Globus pallidus (tissue), 1 donor: Measurements from ENCODE around the gene LYSMD3.
"Not testable (repeated sequence)": the region's sequence is repeated elsewhere in the genome, so short reads cannot be mapped to it uniquely, and the experiment has no call there.

Experiments
- DNase-seq: peaks from one replicate; pipeline ENCODE4 v3.0.0-alpha.2; 2015; ENCODE audit warnings: low spot score

The LYSMD3 gene

GRCh38 chr5:90529194-90529938 lies at the start of gene LYSMD3:
Gene LYSMD3 (minus strand): TSS chr5:90529584. CDS start chr5:90525289, 4,295 bp downstream.
- DNase-seq, result peak; percentile 95

DNA sequence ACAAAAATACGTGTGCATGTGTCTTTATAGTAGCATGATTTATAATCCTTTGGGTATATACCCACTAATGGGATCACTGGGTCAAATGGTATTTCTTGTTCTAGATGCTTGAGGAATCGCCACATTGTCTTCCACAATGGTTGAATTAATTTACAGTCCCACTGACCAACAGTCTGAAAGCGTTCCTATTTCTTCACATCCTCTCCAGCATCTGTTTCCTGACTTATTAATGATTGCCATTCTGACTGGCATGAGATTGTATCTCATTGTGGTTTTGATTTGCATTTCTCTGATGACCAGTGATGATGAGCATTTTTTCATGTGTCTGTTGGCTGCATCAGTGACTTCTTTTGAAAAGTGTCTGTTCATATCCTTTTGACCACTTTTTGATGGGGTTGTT lies 47.2 kb upstream of the LYSMD3 start:
- not testable (repeated sequence) for DNase-seq

GRCh38 chr5:90575712-90576111 lies 46.3 kb upstream of the LYSMD3 start:
- DNase-seq, result no peak

DNA sequence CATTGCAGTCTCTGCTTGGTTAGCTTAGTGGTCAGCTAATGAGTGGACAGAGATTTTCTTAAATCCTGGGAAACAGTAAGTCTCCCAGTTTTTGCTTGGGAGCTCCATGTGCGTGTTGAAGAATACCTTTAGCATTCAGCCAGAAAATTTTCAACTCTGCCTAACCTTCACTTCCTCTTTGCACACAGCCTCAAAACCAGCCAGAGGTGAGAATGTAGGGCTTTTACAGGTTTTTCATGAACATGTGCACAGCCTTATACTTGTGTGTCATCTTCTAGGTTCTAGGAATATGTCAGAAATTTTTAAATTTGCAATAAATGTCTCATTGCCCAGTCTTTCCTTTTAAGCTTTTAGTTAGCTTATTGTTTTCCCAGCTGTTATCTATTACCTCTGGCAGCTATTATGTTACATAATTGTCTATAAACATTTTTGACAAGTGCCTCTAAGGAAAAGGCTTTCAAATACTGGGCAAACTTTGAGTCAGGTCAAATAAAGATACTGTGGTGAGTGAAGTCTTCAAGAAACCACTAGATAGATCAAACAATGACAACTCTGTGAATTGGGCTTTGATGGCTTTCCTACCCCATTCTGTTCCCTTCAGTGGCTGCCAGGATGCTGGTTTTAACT lies 41.9 kb upstream of the LYSMD3 start:
- no peak for DNase-seq

DNA sequence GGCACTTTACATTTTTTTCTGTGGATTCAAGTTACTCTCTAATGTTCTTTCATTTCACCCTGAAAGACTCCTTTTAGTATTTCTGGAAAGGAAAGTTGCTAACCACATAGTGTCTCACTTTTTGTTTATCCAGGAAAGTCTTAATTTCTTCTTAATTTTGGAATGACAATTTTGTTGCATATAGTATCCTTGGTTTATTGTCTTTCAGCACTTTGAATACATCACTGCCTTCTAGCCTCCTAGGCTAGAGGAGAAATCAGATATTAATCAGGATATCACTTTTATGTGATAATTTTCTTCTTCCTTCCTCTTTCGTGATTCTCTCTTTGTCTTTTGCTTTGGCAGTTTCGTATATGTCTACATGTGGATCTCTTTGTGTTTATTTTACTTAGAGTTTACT lies 40.6 kb upstream of the LYSMD3 start:
- DNase-seq, result no peak

DNA sequence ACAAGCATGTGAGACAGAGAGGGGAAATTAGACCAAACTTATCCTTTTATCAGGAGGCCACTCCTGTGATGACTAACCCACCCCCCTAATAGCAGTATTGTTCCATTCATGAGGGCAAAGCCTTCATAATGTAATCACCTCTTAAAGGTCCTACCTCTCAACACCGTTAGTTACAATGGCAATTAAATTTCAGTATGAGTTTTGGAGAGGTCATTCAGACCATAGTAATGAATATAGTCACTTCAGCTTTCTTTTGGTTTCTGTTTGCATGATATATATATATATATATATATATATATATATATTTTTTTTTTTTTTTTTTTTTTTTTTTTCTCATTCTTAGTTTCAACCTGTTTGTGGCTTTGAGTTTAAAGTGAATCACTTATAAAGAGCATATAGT lies 39.7 kb upstream of the LYSMD3 start:
- no peak for DNase-seq

DNA sequence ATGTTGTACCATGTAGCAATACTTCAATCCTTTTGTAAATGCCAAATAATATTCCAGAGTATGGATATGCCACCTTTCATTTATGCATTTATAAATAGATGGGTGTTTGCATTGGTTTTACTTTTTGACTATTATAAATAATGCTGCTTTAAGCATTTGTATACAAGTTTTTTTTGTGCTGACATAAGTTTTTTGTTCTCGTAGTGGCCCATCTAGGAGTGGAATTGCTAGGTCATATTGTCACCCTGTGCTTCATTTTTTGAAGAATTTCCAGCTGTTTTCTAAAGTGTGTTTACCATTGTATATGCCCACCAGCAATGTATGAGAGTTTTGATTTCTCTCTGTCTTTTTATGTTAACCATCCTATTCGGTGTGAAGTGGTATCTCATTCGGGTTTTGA lies 36.1 kb upstream of the LYSMD3 start:
- no peak for DNase-seq

- no peak for DNase-seq
These were observed 33.7 kb upstream of the LYSMD3 start for GRCh38 chr5:90563108-90563507.

- DNase-seq, result no peak
These were observed 33.0 kb upstream of the LYSMD3 start for GRCh38 chr5:90562341-90562740.

GRCh38 chr5:90561766-90562165 lies 32.4 kb upstream of the LYSMD3 start:
- no peak for DNase-seq

DNA sequence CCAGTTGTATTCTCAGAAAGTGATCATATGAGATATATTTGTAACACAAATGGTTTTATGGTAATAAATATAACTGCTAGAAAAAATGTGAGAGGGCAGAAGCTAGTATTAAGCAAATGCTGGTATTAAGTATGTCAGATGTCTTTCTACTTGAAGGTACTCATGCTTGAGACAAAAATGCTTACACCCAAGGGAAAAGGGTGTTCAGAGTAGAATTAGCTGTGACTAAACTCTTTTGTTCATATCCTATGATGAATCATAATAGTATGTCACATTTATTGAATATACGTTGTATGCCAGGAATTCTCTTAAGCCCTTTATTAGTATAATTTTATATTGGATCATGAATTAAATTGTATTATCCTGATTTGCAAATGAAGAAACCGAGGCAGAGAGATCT lies 31.4 kb upstream of the LYSMD3 start:
- DNase-seq, result no peak

- DNase-seq, result peak; percentile 55
These were observed 29.2 kb upstream of the LYSMD3 start, which contains the start of gene ADGRV1 for GRCh38 chr5:90558344-90559192. Gene ADGRV1 (plus strand): TSS chr5:90558797. CDS start chr5:90558896, 99 bp downstream.

DNA sequence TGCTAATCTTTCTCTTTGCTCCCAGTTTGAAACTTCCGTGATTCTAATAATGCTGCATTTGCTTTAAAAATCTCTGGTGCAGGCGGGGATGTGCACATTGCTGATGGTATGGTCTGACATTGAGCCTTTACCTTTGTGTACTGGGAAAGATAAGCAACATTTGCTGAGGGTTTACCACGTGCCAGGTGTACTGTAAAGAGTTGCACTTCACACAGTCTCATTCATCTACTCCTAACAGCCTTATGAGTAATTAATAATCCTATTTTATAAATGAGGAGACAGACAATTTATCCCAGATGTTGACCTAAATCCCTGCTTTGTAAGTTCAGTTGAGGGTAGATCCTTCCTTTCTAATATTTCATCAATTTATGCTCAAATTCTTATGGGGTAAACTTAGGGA lies 28.5 kb upstream of the LYSMD3 start:
- DNase-seq, result no peak

DNA sequence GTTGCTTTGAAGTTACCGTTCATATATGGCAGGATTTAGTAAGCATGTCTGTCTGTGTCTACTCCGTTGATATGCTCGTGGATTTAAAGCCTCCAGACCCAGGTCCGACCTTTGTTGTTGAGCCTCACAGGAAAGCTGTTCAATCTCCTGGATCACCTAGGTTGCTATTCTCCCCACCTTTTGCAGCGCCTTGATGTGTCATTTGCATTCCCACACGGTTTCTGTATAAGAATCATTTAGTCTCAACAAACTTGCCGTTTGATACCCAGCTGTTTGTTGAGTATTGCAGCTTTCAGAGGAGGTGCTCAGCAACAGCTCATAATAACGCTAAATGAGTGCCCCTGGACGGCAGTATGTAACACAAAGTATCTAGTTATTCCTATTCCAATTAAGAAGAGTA lies 28.0 kb upstream of the LYSMD3 start:
- no peak for DNase-seq

GRCh38 chr5:90555666-90556065 lies 26.3 kb upstream of the LYSMD3 start:
- DNase-seq, result no peak

DNA sequence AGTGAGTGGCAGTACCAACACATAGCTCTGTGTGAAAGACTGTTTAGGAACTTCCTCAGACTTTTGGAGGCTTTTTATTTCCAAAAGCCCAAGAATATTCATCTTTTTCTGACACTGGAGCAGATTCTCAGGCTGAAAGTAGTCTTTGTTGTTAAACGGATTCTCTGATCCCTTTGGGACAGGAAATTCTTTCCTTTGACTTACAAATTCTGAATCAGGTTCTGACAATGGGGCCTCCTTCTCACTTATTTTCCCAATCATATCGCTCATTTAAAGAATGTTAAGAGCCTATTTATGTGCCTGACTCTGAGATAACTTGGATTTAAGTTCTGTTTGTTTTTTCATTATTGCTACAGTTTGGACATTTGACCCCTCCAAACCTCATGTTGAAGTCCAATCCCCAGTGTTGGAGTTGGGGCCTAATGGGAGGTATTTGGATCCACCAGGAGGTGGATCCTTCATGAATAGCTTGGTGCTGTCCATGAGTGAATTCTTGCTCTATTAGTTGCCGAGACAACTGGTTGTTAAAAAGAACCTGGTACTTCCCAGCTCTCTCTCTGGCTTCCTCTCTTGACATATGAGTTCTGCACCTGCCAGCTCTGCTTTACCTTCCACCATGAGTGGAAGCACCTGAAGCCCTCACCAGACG lies 25.1 kb upstream of the LYSMD3 start:
- no peak for DNase-seq

DNA sequence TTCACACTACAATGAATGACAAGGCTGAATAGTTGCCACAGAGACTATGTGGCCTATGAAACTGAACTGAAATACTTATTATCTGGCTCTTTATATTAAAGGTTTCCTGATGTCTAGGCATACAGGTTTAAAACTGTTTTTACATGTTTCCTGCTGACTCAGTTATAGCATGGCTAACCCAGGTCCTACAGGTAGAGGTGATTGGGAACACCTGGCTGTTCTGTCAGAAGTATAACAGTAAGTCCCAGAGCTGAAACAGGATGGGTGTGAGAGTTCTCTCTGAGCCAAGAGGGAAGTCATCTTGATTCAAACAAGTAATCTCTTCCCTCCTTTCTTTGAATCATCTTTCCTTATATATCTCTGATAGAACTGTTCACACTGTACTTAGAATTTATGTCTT lies 24.3 kb upstream of the LYSMD3 start:
- no peak for DNase-seq

DNA sequence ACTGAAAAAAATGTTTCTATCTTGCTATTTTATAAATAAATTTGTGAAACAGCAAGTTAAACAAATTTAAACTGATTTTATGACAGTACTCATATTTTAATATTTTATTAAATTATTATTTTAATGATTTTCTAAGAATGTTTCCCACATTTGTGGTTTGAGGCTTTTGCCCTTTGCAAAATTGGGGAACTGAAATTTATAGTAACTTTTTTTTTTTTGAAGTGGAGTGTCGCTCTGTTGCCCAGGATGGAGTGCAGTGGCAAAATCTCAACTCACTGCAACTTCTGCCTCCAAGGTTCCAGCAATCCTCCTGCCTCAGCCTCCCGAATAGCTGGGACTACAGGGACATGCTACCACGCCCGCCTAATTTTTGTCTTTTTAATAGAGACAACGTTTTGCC lies 22.0 kb upstream of the LYSMD3 start:
- no peak for DNase-seq

- no peak for DNase-seq
These were observed 21.6 kb upstream of the LYSMD3 start for GRCh38 chr5:90550963-90551362.

- DNase-seq, result no peak
These were observed 20.4 kb upstream of the LYSMD3 start for GRCh38 chr5:90549729-90550275.

DNA sequence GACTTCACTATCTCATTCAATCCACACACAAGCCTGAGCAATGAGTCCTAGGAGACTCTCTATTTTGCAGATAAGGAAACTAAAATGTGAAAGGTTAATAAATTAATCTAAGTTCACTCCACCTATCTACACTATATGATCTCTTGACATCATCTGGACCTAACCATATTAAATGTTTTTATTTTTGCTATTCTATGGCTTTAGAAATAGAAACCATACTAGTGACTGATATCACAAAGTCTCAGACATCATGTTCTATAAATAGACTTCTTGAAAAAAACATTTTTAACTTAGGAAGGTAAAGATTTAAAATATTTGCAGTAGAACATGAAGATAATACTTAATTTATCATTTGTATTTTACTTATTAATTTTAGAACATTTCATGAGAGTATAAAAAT lies 19.8 kb upstream of the LYSMD3 start:
- DNase-seq, result no peak

DNA sequence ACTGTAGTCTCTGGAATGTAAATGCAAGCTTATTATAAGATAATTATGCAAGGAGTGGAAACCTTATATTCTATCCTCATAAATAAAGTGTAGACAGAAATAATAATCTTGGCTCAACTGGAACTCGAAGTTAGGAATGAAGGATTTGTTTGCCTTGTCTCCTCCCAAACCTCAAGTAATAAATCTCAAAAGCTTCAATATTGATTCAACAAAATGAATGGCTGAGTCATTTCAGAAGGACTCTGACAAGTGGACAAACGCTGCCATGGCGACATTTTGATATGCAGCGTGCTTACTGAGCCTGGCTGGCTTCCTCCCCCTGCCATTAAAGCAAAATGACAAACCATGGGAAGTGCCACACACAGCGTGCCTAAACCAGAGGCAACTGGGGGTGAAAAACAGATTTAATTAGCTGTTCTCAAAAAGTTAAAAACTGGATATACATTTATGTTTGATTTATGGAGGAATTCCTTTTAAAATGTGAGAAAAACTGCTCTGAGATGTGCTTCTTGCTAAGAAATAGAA lies 18.7 kb upstream of the LYSMD3 start:
- DNase-seq, result no peak
